Activated T-cell treated with anti-CD3 and anti-CD28 coated beads, Interleukin-2, amount 50 U/mL, for 4 hours (primary cell): ENCODE data around the gene NUP214. TPM values are rescaled to one million over a fixed set of nuclear protein-coding genes. Genes with fewer than 3 reads are reported as not detected.
"Not testable (repeated sequence)": the region's sequence is repeated elsewhere in the genome, so short reads cannot be mapped to it uniquely, and the experiment has no call there.

ENCODE experiments used
- ATAC-seq, 2 donors: fragments of 200-7000 bp; cut with Tn5 transposase; one replicate each; pipeline ENCODE4 v1.10.0; 2021
- DNase-seq: peaks from one replicate; pipeline ENCODE4 v3.0.0-alpha.2; 2020
- H3K27me3 Mint-ChIP-seq: one replicate; pipeline ENCODE4 v1.8.0; 2021; ENCODE audit warnings: low read depth, mixed read lengths
- H3K36me3 Mint-ChIP-seq: one replicate; pipeline ENCODE4 v1.8.0; 2022; ENCODE audit warnings: mixed read lengths; ENCODE audit not compliant: insufficient read depth
- H3K4me1 Mint-ChIP-seq: one replicate; pipeline ENCODE4 v1.8.0; 2021; ENCODE audit warnings: low read depth, mixed read lengths
- H3K4me3 Mint-ChIP-seq: one replicate; pipeline ENCODE4 v1.8.0; 2021; ENCODE audit warnings: mild to moderate bottlenecking, moderate library complexity, mixed read lengths
- H3K9me3 Mint-ChIP-seq: one replicate; pipeline ENCODE4 v1.8.0; 2021; ENCODE audit warnings: mixed read lengths
- total RNA-seq, 3 donors: library from RNA; stranded (reverse); gene quantifications; one replicate each; pipeline ENCODE4 v1.2.1, GENCODE V29; 2021

Gene NUP214
- total RNA-seq, 3 donors from 2014 or later = 69.7 to 78.6 (median 76.3) TPM

DNA sequence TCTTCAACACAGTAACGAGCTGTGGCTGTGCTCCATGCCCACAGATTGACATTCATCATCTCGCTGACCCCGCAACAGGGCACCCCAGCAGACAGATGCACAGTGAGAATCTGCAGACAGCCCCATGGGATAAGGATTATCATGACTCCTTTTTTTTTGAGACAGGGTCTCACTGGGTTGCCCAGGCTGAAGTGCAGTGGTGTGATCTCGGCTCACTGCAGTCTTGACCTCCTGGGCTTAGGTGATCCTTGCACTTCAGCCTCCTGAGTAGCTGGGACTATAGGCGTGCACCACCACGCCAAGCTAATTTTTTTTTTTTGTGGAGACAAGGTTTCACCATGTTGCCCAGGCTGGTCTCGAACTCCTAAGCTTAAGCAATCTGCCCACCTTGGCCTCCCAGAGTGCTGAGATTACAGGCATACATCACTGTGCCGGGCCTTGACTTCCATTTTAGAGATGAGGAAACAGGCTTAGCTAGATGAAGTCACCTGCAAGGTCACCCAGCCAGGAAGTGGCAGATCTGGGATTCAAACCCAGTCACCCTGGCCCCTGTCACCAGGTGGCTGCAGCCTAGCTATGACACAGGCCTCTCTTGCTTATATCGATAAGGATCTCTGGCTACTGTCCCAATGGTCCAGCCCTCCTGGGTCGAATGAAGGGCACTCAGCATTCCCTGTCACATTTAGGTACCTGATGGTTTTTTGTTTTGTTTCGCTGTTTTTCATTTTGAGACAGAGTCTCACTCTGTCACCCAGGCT is 24.0 kb upstream of the NUP214 start:
- H3K4me1 Mint-ChIP-seq = peaks cover 6% of the 10 kb centered on the region
- H3K36me3 Mint-ChIP-seq = no peaks in the 10 kb centered on the region
- no peak overlapping the region for H3K4me3 Mint-ChIP-seq
- no peak for DNase-seq
- no peak for ATAC-seq
- H3K27me3 Mint-ChIP-seq = peaks cover 13% of the 10 kb centered on the region
- no peaks in the 10 kb centered on the region for H3K9me3 Mint-ChIP-seq

DNA sequence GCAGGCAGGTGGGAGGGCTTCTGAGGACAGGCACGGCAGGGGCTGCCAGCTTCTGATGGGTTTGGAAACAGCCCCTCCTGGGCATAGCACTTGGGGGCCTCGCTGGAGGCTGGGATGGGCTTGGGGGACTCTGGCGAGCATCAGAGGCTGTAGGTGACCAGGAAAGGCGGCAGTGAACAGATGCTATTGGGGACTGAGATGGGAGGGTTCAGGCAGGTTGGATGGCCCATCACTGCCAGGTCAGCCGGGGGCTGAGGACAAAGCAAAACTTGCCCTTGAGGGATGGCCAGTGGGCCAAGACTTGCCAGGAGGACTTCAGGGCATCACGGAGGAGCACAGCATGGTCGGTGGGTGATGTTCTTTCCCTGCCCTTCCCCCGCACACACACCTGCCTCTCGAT is 22.4 kb upstream of the NUP214 start:
- ATAC-seq = no peak
- Mint-ChIP-seq H3K27me3 (peaks cover 5% of the 10 kb centered on the region), H3K4me1 (no peaks in the 10 kb centered on the region), H3K9me3 (no peaks in the 10 kb centered on the region), H3K36me3 (no peaks in the 10 kb centered on the region), H3K4me3 (no peak overlapping the region)
- no peak for DNase-seq

DNA sequence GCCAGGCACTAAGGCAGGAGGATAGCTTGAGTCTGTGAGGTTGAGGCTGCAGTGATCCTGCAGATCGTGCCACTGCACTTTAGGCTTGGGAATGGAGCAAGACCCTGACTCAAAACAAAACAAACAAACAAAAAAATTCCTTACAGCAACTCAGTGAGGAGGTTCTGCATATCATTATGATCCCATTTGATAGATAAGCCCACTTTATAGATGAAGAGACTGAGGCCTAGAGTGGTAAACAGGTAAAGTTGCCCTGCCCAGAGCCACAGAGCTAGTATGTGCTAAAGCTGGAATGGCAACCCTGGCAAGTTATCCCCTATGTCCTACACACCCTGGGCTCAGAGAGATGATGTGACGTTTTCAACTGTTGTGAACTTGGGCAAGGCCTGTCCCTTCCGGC is 21.9 kb upstream of the NUP214 start:
- ATAC-seq (no peak), DNase-seq (no peak)
- Mint-ChIP-seq H3K27me3 (peaks cover 3% of the 10 kb centered on the region), H3K9me3 (no peaks in the 10 kb centered on the region), H3K4me1 (no peaks in the 10 kb centered on the region), H3K36me3 (no peaks in the 10 kb centered on the region), H3K4me3 (no peak overlapping the region)

DNA sequence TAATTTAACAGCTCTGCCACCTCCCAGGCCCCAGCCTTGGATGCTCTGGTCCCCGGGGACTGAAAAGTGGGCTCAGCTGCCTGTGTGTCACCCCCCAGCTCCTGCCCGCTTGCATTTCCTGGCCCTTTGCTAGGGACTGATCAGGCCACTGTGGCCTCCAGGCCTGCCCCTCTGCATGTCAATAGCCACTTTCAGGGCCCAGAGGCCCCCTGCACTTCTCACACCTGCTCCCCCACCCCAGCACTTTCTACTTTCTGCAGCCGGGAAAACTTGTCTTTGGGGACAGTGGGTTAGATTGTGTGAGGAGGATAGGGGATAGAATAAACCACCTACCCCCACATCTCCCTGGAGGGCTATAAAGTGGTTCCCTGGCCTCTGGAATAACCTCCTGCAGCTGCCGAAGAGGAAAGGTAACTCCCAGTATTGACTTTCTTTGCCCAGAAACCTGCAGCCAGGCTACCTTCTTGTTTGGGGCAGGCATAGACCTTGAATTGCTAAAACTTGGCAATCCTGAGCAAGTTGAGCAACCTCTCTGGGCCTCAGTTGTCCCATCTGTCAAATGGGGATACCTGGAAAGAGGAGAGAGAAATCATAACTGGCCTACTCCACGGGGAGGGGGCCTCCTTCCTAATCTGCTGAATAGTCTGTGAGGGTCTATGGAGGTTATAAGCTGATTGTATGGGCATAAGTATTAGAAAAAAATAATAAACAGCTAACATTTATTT is 21.2 kb upstream of the NUP214 start:
- no peak for ATAC-seq
- H3K4me3 Mint-ChIP-seq = no peak overlapping the region
- H3K36me3 Mint-ChIP-seq = no peaks in the 10 kb centered on the region
- no peak for DNase-seq
- H3K4me1 Mint-ChIP-seq = no peaks in the 10 kb centered on the region
- no peaks in the 10 kb centered on the region for H3K9me3 Mint-ChIP-seq
- peaks cover under 1% of the 10 kb centered on the region for H3K27me3 Mint-ChIP-seq

DNA sequence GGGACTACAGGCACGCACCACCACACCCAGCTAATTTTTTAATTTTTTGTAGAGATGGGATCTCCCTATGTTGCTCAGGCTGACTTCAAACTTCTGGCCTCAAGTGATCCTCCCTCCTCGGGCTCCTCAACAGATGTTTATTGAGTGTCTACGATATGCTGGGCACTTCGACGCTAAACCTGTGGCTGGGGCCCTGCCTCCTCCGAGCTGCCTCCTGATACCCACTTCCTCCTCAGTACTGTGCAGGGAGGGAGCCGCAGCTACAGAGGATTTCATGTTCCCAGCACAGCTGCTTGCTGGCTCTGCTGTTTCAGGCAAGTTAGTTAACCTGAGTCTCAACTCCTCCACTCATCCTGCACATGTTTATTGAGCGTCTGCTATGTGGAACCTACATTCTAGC is 19.4 kb upstream of the NUP214 start:
- Mint-ChIP-seq H3K4me1 (no peaks in the 10 kb centered on the region), H3K4me3 (no peak overlapping the region), H3K9me3 (no peaks in the 10 kb centered on the region), H3K27me3 (no peaks in the 10 kb centered on the region), H3K36me3 (no peaks in the 10 kb centered on the region)
- ATAC-seq = no peak
- DNase-seq = no peak

DNA sequence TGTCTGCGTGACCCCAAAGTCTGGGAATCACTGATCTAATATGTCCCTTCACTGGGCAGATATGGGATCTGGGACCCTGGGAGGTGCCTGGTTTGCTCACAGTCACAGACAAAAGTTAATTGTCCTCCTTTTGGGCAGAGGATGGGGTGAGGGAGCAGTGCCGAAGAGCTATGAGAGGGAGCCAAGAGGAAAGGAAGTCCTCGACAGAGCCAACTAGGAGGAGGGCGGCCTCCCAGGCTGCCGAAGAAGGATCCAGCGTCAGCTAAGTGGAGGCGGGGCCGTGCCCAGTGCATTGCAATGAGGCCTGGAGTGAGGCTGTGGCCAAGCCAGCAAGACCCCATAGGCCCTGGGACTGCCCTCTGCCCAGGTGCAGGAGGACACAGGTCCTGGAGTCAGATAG is 17.6 kb upstream of the NUP214 start:
- ATAC-seq (no peak), DNase-seq (no peak)
- Mint-ChIP-seq H3K9me3 (no peaks in the 10 kb centered on the region), H3K4me1 (no peaks in the 10 kb centered on the region), H3K4me3 (no peak overlapping the region), H3K36me3 (no peaks in the 10 kb centered on the region), H3K27me3 (no peaks in the 10 kb centered on the region)

DNA sequence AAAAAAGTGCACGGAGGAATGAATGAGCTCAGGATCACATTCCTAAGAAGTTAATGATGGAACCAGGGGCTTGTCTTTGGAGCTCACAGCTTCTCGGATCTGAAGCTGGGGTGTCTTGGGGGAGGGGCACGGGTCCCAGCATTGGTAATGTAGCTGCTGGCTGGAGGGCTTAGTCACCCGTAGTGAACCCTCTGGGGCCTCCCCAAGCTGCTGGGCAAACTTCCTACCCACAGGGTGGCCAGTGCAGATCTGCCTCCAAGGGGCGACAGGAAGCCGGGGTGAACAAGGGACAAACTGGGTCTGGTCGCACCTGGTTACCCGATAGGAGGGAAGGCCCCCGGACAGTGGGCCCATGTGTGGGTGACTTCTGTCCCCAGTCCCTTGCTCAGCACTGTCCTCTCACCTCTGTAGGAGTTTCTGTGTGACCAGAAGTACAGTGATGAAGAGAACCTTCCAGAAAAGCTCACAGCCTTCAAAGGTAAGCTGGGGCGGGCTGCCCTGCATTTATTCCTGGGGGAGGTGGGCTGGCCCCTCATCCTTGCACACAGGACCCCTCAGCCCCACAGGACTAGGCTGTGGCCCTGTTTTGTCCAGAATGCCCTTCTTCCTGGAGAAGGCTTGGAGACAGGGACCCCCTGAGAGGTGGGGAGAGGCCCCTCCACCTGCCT is 14.1 kb upstream of the NUP214 start:
- H3K9me3 Mint-ChIP-seq = no peaks in the 10 kb centered on the region
- no peak for DNase-seq
- H3K4me1 Mint-ChIP-seq = no peaks in the 10 kb centered on the region
- H3K27me3 Mint-ChIP-seq = no peaks in the 10 kb centered on the region
- no peak for ATAC-seq
- H3K36me3 Mint-ChIP-seq = no peaks in the 10 kb centered on the region
- no peak overlapping the region for H3K4me3 Mint-ChIP-seq

DNA sequence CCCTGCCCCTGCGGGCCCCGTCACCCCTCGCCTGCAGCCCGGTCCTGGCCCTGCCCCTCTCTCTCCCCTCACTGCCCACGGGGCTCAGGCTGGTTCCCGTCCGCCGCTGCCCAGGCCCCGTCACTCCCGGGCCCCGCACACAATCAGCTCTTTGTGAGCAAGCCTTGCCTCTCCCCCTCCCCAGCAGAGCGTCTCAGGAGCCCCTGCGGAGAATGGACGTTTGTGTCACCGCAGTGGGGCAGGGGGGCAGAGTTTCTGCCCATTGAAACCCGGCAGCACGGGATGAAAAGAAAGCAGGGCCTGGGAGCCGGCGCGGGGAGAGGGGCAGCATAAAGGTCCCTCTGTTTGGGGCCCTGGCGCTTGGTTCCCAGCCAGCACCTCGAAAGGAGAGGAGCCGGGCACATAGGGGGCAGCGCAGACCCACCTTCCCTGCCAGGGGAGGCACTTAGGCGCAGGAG is 13.5 kb upstream of the NUP214 start:
- Mint-ChIP-seq H3K36me3 (no peaks in the 10 kb centered on the region), H3K9me3 (no peaks in the 10 kb centered on the region), H3K4me1 (no peaks in the 10 kb centered on the region), H3K27me3 (no peaks in the 10 kb centered on the region), H3K4me3 (no peak overlapping the region)
- DNase-seq (no peak), ATAC-seq (no peak)

DNA sequence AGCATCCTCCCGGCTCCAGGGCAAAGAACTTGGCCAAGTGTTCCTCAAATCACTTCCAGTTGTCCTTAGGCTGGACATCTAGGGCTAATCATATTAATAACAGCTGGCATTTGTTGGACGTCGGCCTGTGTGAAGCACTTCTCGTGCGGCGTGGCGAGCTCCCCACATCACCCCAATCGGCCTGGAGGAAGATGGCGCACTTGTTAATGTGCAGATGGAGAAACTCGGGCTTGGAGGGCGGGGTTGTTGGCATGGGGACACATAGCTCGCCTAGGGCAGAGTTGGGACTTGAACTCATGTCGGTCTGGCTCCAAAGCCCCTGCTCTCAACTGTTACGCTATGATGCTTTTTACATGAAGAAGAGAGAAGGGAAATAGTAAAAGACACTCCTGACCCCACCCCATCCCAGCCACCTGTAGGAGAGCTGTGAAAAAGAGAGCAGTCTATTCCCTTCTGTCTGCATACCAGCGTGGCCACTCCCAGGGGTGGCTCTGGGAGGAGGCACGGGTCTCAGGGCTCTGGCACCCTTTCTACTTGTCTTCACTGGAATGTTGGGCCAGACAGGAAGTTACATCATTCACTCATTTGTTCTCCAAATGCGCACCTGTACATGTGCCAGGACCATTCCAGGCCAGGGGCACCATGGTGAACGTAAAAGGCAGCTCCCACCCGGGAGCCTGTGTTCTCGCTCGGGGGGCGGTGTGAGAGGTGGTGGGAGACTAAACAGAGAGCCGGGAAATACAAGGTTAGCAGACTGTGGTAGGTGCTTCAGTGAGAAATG is 12.8 kb upstream of the NUP214 start:
- Mint-ChIP-seq H3K27me3 (peaks cover 4% of the 10 kb centered on the region), H3K9me3 (no peaks in the 10 kb centered on the region), H3K4me3 (no peak overlapping the region), H3K36me3 (no peaks in the 10 kb centered on the region), H3K4me1 (no peaks in the 10 kb centered on the region)
- ATAC-seq (no peak), DNase-seq (no peak)

DNA sequence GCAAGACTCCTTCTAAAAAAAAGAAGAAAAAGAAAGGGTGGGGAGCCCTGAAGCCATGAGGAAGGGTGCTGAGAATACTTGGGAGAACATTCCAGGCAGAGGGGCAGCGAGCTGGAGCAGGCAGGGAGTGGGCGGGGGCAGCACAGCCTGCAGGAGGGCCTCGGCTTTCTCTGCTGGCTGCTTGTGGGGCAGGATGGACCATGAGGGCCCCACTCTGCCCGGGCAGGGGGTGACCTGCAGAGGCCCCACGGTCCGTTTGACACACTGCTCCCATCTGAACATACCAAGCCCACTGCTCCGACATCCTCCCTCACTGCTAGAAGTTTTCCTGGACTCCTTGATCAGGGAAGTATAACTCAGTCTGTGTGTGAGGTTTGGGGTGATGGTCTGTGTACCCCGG is 11.7 kb upstream of the NUP214 start:
- H3K36me3 Mint-ChIP-seq = no peaks in the 10 kb centered on the region
- no peak overlapping the region for H3K4me3 Mint-ChIP-seq
- H3K9me3 Mint-ChIP-seq = no peaks in the 10 kb centered on the region
- ATAC-seq = no peak
- DNase-seq = no peak
- H3K4me1 Mint-ChIP-seq = no peaks in the 10 kb centered on the region
- H3K27me3 Mint-ChIP-seq = peaks cover 6% of the 10 kb centered on the region

DNA sequence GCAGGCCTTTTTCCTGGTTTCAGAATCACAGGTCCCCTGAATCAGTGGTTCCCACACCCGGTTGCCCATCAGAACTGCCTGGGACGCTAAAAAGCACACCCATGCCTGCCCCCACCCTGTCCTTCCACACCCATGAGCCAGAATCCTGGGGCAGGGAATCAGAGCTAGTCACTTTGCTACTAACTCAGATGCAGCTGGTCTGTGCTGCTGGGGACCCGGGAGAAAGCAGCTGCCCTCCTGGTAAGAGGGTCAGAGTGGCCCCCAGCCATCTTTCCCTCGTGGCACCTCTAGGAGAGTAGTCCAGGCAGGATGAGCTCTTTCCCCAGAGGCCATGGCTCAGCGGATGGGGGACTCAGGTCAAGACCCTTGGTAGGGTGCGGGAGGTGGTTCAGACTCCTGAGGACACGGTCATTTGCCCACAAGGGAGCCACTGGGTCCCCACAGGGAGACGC is 11.3 kb upstream of the NUP214 start:
- Mint-ChIP-seq H3K4me3 (no peak overlapping the region), H3K9me3 (no peaks in the 10 kb centered on the region)

DNA sequence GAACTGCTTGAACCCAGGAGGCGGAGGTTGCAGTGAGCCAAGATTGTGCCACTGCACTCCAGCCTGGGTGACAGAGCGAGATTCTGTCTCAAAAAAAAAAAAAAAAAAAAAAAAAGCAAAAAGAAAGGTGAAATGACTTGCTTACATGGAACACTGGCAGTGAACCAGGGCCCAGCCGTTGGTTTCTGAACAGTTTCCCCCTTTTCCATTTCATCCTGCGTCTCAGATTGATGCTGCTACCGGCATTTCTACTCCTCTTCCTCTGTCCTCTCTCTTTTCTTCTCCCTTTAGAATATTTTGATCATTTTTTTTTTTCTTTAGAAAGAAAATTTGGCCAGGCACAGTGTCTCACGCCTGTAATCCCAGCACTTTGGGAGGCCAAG is 10.0 kb upstream of the NUP214 start:
- ATAC-seq, H3K9me3 Mint-ChIP-seq, H3K4me1 Mint-ChIP-seq, H3K4me3 Mint-ChIP-seq, H3K36me3 Mint-ChIP-seq, DNase-seq: not testable (repeated sequence)
- H3K27me3 Mint-ChIP-seq = peaks cover 11% of the 10 kb centered on the region

More for the DNA sequence above, 11.3 kb upstream of the NUP214 start:
- ATAC-seq (no peak), DNase-seq (no peak)
- H3K4me1 Mint-ChIP-seq = no peaks in the 10 kb centered on the region
- peaks cover 6% of the 10 kb centered on the region for H3K27me3 Mint-ChIP-seq
- H3K36me3 Mint-ChIP-seq = no peaks in the 10 kb centered on the region

DNA sequence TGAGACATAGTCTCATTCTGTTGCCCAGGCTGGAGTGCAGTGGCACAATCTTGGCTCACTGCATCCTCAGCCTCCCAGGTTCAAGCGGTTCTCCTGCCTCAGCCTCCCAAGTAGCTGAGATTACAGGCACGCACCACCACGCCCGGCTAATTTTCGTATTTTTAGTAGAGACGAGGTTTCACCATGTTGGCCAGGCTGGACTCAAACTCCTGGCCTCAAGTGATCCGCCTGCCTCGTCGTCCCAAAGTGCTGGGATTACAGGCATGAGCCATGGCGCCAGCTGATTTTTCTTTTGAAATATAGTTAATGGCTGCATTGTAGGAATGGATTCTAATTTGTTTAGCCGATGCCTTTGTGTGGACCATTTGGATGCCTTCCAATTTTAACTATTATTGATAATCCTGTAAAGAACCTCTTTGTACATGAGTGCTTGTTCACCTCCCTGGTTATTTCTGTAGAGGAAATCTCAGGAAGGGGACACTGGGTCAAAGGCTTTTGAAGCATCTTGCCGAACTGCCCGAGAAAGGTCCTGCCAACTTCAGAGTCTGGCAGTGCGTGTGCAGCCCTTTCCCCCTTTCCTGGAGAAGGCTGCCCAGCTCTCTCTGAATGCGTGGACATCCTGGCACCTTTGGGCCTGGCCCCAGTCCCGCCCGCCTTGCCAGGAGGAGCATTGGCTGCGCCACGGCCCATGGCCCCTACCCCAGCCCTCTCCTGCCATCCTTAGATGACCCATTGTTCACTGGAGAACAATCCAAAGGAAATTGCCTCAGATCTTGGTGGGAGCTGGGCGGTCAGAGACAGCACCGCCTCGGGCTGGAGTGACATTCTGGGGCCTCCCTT is 8.9 kb upstream of the NUP214 start:
- no peaks in the 10 kb centered on the region for H3K4me1 Mint-ChIP-seq
- ATAC-seq (no peak), DNase-seq (no peak)
- H3K4me3 Mint-ChIP-seq = no peak overlapping the region
- no peaks in the 10 kb centered on the region for H3K9me3 Mint-ChIP-seq
- H3K36me3 Mint-ChIP-seq = no peaks in the 10 kb centered on the region
- H3K27me3 Mint-ChIP-seq = peaks cover 11% of the 10 kb centered on the region
